Mesothelial cell of epicardium (in vitro differentiated cells): ENCODE results near the gene H1-8. TPM values are rescaled to one million over a fixed set of nuclear protein-coding genes. Genes with fewer than 3 reads are reported as not detected.

Source experiments
- DNase-seq, 2 experiments: peaks; one replicate each; pipeline ENCODE4 v3.0.0; 2021; ENCODE audit warnings: low spot score in 2 of 2; ENCODE audit not compliant: unreplicated experiment in 2 of 2
- H3K27ac Mint-ChIP-seq: 2 replicates; pipeline ENCODE4 v1.8.0; 2021; ENCODE audit warnings: mixed read lengths
- H3K27me3 Mint-ChIP-seq: 2 replicates; pipeline ENCODE4 v1.8.0; 2021; ENCODE audit warnings: low read depth, mixed read lengths
- H3K36me3 Mint-ChIP-seq: 2 replicates; pipeline ENCODE4 v1.8.0; 2021; ENCODE audit warnings: mixed read lengths
- H3K4me1 Mint-ChIP-seq: 2 replicates; pipeline ENCODE4 v1.8.0; 2021; ENCODE audit warnings: mixed read lengths
- H3K4me3 Mint-ChIP-seq: 2 replicates; pipeline ENCODE4 v1.8.0; 2021; ENCODE audit warnings: mild to moderate bottlenecking, moderate library complexity, mixed read lengths
- H3K9me3 Mint-ChIP-seq: 2 replicates; pipeline ENCODE4 v1.8.0; 2021; ENCODE audit warnings: mixed read lengths
- CTCF ChIP-seq: fragments of 200-600 bp; sonication (generic); IDR thresholded peaks from one replicate; pipeline ENCODE4 v1.5.0; 2021; ENCODE audit warnings: antibody characterized with exemption; ENCODE audit not compliant: unreplicated experiment
- total RNA-seq: library from RNA; stranded (reverse); gene quantifications from 3 replicates; pipeline ENCODE4 v1.2.1, GENCODE V29; 2021

The H1-8 gene
- total RNA-seq, 1 donor from 2014 or later = not detected

- H3K27me3 Mint-ChIP-seq = no peaks in the 10 kb centered on the region
- no peak within 1 kb of the TSS for H3K4me3 Mint-ChIP-seq
- no peaks in the 10 kb centered on the region for H3K36me3 Mint-ChIP-seq
- H3K9me3 Mint-ChIP-seq = no peaks in the 10 kb centered on the region
- no peak for TF ChIP-seq CTCF
- H3K4me1 Mint-ChIP-seq = peaks cover 15% of the 10 kb centered on the region
- DNase-seq = no peak
- H3K27ac Mint-ChIP-seq = no peak within 1 kb of the TSS
Observed at GRCh38 chr3:129528589-129529100, 14.3 kb upstream of the H1-8 start, which contains the start of gene RHO. RHO (plus strand) TSS chr3:129528639; CDS start chr3:129528734, 95 bp downstream.

- no peak overlapping the region for H3K27ac Mint-ChIP-seq
- no peak for TF ChIP-seq CTCF
- DNase-seq = no peak
- peaks cover 23% of the 10 kb centered on the region for H3K4me1 Mint-ChIP-seq
- no peaks in the 10 kb centered on the region for H3K27me3 Mint-ChIP-seq
- H3K9me3 Mint-ChIP-seq = no peaks in the 10 kb centered on the region
- no peaks in the 10 kb centered on the region for H3K36me3 Mint-ChIP-seq
- no peak overlapping the region for H3K4me3 Mint-ChIP-seq
Observed at GRCh38 chr3:129529436-129530210, 13.4 kb upstream of the H1-8 start.

- Mint-ChIP-seq H3K4me1 (peaks cover 28% of the 10 kb centered on the region), H3K27me3 (no peaks in the 10 kb centered on the region), H3K4me3 (no peak overlapping the region), H3K27ac (no peak overlapping the region), H3K36me3 (no peaks in the 10 kb centered on the region), H3K9me3 (no peaks in the 10 kb centered on the region)
- no peak for TF ChIP-seq CTCF
- DNase-seq = no peak
Observed at GRCh38 chr3:129530251-129530791, 12.7 kb upstream of the H1-8 start.

- Mint-ChIP-seq H3K27ac (no peak overlapping the region), H3K4me1 (peaks cover 28% of the 10 kb centered on the region), H3K4me3 (no peak overlapping the region), H3K27me3 (no peaks in the 10 kb centered on the region), H3K36me3 (no peaks in the 10 kb centered on the region), H3K9me3 (no peaks in the 10 kb centered on the region)
- no peak for DNase-seq
- no peak for TF ChIP-seq CTCF
Observed at GRCh38 chr3:129530821-129531220, 12.2 kb upstream of the H1-8 start.

- Mint-ChIP-seq H3K9me3 (no peaks in the 10 kb centered on the region), H3K27ac (no peak overlapping the region), H3K36me3 (no peaks in the 10 kb centered on the region), H3K4me1 (peaks cover 28% of the 10 kb centered on the region), H3K4me3 (no peak overlapping the region), H3K27me3 (no peaks in the 10 kb centered on the region)
- DNase-seq = no peak
- TF ChIP-seq CTCF = no peak
Observed at GRCh38 chr3:129531699-129532098, 11.3 kb upstream of the H1-8 start.
